ENCODE results near the gene SLC22A31.

The SLC22A31 gene

GRCh38 chr16:89146211-89147005 lies 53.9 kb downstream of the SLC22A31 start:
- H3K4me3 ChIP-seq (ENCODE audit: low read length), result no peak overlapping the region
- TF ChIP-seq CTCF (conservative IDR thresholded peaks at IDR 0.05; ENCODE audit: low read length), result no peak

More at GRCh38 chr16:89146211-89147005, 53.9 kb downstream of the SLC22A31 start:
- no peak for DNase-seq (ENCODE audit: low read depth)

Measured in AG10803 (cell line).